CD14-positive monocyte (primary cell): Measurements from ENCODE around the gene CEP83. TPM values are rescaled to one million over a fixed set of nuclear protein-coding genes. Genes with fewer than 3 reads are reported as not detected.
A peak's percentile ranks its signal among the peaks of the same experiment; 100 is the strongest.

ENCODE experiments used
- DNase-seq, 3 donors: peaks; one replicate each; pipeline ENCODE4 v3.0.0-alpha.2; 2011 to 2022
- H2AFZ ChIP-seq: 2 replicates; pipeline ENCODE4 v1.6.0; 2012; ENCODE audit warnings: mild to moderate bottlenecking, low read depth, low read length, inconsistent platforms; ENCODE audit not compliant: insufficient read depth, poor library complexity, severe bottlenecking
- H3K27ac ChIP-seq, 2 donors: 1 replicate in 1 of 2; 2 replicates in 1 of 2; pipeline ENCODE4 v1.5.1; 2012 to 2013; ENCODE audit warnings: low read length in 2 of 2, control low read depth in 1 of 2, inconsistent platforms in 1 of 2, low read depth in 1 of 2, mild to moderate bottlenecking in 1 of 2
- H3K27me3 ChIP-seq, 2 donors: one replicate each; pipeline versions ENCODE4 v1.6.0 to v1.6.1; 2011 to 2013; ENCODE audit warnings: low read length in 2 of 2; ENCODE audit not compliant: control insufficient read depth in 2 of 2, insufficient read depth in 2 of 2
- H3K36me3 ChIP-seq, 2 donors: replicated peaks in 1 of 2; 1 replicate in 1 of 2; 2 replicates in 1 of 2; pipeline versions ENCODE4 v1.5.1 to v1.6.1; 2012 to 2013; ENCODE audit warnings: low read length in 2 of 2, control low read depth in 1 of 2, inconsistent platforms in 1 of 2, mild to moderate bottlenecking in 1 of 2; ENCODE audit not compliant: insufficient read depth in 2 of 2, control insufficient read depth in 1 of 2
- H3K4me1 ChIP-seq, 2 donors: 1 replicate in 1 of 2; 2 replicates in 1 of 2; pipeline versions ENCODE4 v1.5.1 to v1.6.1; 2012 to 2013; ENCODE audit warnings: low read length in 2 of 2, control low read depth in 1 of 2, inconsistent platforms in 1 of 2, mild to moderate bottlenecking in 1 of 2, moderate library complexity in 1 of 2; ENCODE audit not compliant: insufficient read depth in 2 of 2, control insufficient read depth in 1 of 2
- H3K4me2 ChIP-seq: replicated peaks from 2 replicates; pipeline ENCODE3; 2012; ENCODE audit warnings: low read length, moderate library complexity, mild to moderate bottlenecking; ENCODE audit not compliant: poor library complexity, severe bottlenecking; ENCODE audit errors: extremely low read depth
- H3K4me3 ChIP-seq, 3 experiments: fragments of 200-600 bp in 1 of 3; sonication (generic) in 1 of 3; replicated peaks in 1 of 3; 1 replicate in 2 of 3; 2 replicates in 1 of 3; pipeline ENCODE4 v1.5.1; 2011 to 2013; ENCODE audit warnings: low read length in 3 of 3, mild to moderate bottlenecking in 3 of 3, control low read depth in 2 of 3, low read depth in 2 of 3, inconsistent platforms in 1 of 3, moderate library complexity in 1 of 3
- H3K79me2 ChIP-seq: 2 replicates; pipeline ENCODE4 v1.6.0; 2012; ENCODE audit warnings: mild to moderate bottlenecking, control low read depth, inconsistent platforms, low read length, moderate library complexity; ENCODE audit not compliant: insufficient read depth
- H3K9ac ChIP-seq: 2 replicates; pipeline ENCODE4 v1.6.0; 2017; ENCODE audit warnings: low read length, mild to moderate bottlenecking; ENCODE audit not compliant: insufficient read depth, poor library complexity, severe bottlenecking
- H3K9me3 ChIP-seq, 2 donors: replicated peaks in 1 of 2; 1 replicate in 1 of 2; 2 replicates in 1 of 2; pipeline versions ENCODE4 v1.5.1 to v1.6.1; 2012 to 2013; ENCODE audit warnings: low read length in 2 of 2, control low read depth in 1 of 2; ENCODE audit not compliant: control insufficient read depth in 1 of 2, insufficient read depth in 1 of 2
- H4K20me1 ChIP-seq: 2 replicates; pipeline ENCODE4 v1.6.0; 2012; ENCODE audit warnings: mild to moderate bottlenecking, low read length, control low read depth, moderate library complexity; ENCODE audit not compliant: insufficient read depth
- H3K27ac Mint-ChIP-seq, 7 donors: one replicate each; pipeline ENCODE4 v1.8.0; 2020; ENCODE audit warnings: mild to moderate bottlenecking in 7 of 7, mixed read lengths in 7 of 7, moderate library complexity in 6 of 7, inconsistent platforms in 2 of 7
- H3K27me3 Mint-ChIP-seq, 3 donors: one replicate each; pipeline ENCODE4 v1.8.0; 2021 to 2022; ENCODE audit warnings: low read depth in 3 of 3, mild to moderate bottlenecking in 3 of 3, mixed read lengths in 3 of 3, moderate library complexity in 3 of 3, inconsistent platforms in 1 of 3
- H3K36me3 Mint-ChIP-seq, 2 donors: one replicate each; pipeline ENCODE4 v1.8.0; 2020; ENCODE audit warnings: mixed read lengths in 2 of 2, inconsistent platforms in 1 of 2, mild to moderate bottlenecking in 1 of 2
- H3K4me1 Mint-ChIP-seq: one replicate; pipeline ENCODE4 v1.8.0; 2020; ENCODE audit warnings: mild to moderate bottlenecking, mixed read lengths
- H3K4me3 Mint-ChIP-seq, 2 donors: one replicate each; pipeline ENCODE4 v1.8.0; 2020; ENCODE audit warnings: mild to moderate bottlenecking in 2 of 2, mixed read lengths in 2 of 2, moderate library complexity in 1 of 2
- H3K9me3 Mint-ChIP-seq, 7 donors: one replicate each; pipeline ENCODE4 v1.8.0; 2020 to 2022; ENCODE audit warnings: mixed read lengths in 7 of 7, mild to moderate bottlenecking in 6 of 7, moderate library complexity in 6 of 7, inconsistent platforms in 2 of 7
- CTCF ChIP-seq: fragments of 200-600 bp; IDR thresholded peaks from one replicate; pipeline ENCODE4 v1.8.0; 2022; ENCODE audit warnings: antibody characterized with exemption, mild to moderate bottlenecking
- WGBS: methylation state at CpG from one replicate; pipeline ENCODE4 v1.1.5; 2013; ENCODE audit warnings: missing lambda C conversion rate; ENCODE audit not compliant: insufficient coverage; 5-methylcytosine and 5-hydroxymethylcytosine counted together
- intact Hi-C, 2 donors: fragments of 100-400 bp; cut with micrococcal nuclease; formaldehyde crosslinking; loops; one replicate each; pipeline versions ENCODE4 v1.15.0 to v1.15.1; 2023
- polyA plus RNA-seq, 3 donors: library from polyadenylated mRNA; depleted of rRNA in 1 of 3; unstranded in 2 of 3; stranded (reverse) in 1 of 3; fragments of 300-500 nt in 2 of 3; fragments of >200 nt in 1 of 3; fragmentation: Illumina TruSeq in 2 of 3; gene quantifications; 1 replicate in 2 of 3; 2 replicates in 1 of 3; pipeline ENCODE4 v1.2.3, GENCODE V29; 2012 to 2021

The CEP83 gene
- polyA plus RNA-seq, 3 donors: 0.73 to 3.1 (median 1.0) TPM

GRCh38 chr12:94266796-94267536 is 192.7 kb downstream of the CEP83 start:
- Histone ChIP-seq H3K4me2 (peak overlapping the region; percentile 34), H3K9ac (no peak overlapping the region)

More at GRCh38 chr12:94266796-94267536, 192.7 kb downstream of the CEP83 start:
- Histone ChIP-seq H3K9me3 (no peaks in the 10 kb centered on the region), H3K4me1 (peaks cover 73 to 78% of the 10 kb centered on the region in 2 donors), H2AFZ (no peak overlapping the region), H3K79me2 (no peaks in the 10 kb centered on the region), H3K4me3 (peak overlapping the region in 1 of 3 experiments; percentile 7), H3K27ac (peak overlapping the region; percentile 46 to 61), H3K36me3 (peaks cover 10 to 43% of the 10 kb centered on the region in 2 donors), H4K20me1 (no peaks in the 10 kb centered on the region), H3K27me3 (no peaks in the 10 kb centered on the region)
- TF ChIP-seq CTCF: no peak
- Mint-ChIP-seq H3K4me1 (peaks cover 73% of the 10 kb centered on the region), H3K9me3 (peaks cover 0 to 4% (median 0%) of the 10 kb centered on the region in 7 donors), H3K27me3 (no peaks in the 10 kb centered on the region), H3K36me3 (peaks cover 55 to 66% of the 10 kb centered on the region in 2 donors), H3K27ac (peak overlapping the region; percentile 81 to 92 (median 88)), H3K4me3 (peak overlapping the region in 1 of 2 donors; percentile 68)
- intact Hi-C loops: loop anchor here (2.0 to 10.0 kb wide), 3 partner anchors 26 to 122 kb away; partner anchors contain the start of gene PLXNC1 (in 1 of the 2)
- DNase-seq: peak in 2 of 3 donors; percentile 59 to 61
- WGBS: 85% methylated on average over 3 of the region's 11 CpGs
